Measurements from ENCODE around the gene CTDP1.

DNA sequence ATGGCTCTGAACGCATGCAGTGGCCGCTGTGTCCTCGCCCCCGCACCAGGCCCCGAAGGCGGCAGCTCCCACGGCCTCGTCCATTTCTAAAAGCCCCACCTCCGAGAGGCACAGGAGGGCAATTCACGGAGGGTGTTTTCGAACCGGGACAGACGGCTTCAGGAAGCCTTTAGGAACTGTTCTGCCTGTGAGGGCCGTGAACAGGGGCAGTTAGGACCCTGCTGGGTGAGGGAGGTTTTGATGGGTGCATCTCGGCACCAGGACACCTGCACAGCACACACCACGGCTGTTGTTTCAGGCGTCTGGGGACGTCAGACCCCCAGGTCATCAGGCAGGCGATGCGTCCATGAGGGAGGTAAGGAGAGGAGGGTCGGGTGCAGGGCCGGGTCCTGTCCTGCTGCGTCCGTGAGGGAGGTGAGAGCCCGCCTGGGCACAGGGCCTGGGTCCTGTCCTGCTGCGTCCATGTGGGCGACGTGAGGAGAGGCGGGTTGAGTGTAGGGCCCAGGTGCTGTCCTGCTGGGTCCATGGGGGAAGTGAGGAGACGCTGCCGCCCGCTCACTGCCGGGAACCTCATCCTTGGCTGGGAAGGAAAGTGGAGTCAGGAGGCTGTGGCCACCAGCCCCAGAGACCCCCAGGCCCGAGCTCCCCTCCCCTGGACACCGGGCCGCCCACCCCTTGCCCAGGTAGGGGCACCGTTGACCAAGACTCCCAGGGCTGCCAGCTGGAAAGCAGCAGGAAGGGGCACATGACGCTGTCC, 92.7 kb downstream of the CTDP1 start:
- TF ChIP-seq, protein P1, sequence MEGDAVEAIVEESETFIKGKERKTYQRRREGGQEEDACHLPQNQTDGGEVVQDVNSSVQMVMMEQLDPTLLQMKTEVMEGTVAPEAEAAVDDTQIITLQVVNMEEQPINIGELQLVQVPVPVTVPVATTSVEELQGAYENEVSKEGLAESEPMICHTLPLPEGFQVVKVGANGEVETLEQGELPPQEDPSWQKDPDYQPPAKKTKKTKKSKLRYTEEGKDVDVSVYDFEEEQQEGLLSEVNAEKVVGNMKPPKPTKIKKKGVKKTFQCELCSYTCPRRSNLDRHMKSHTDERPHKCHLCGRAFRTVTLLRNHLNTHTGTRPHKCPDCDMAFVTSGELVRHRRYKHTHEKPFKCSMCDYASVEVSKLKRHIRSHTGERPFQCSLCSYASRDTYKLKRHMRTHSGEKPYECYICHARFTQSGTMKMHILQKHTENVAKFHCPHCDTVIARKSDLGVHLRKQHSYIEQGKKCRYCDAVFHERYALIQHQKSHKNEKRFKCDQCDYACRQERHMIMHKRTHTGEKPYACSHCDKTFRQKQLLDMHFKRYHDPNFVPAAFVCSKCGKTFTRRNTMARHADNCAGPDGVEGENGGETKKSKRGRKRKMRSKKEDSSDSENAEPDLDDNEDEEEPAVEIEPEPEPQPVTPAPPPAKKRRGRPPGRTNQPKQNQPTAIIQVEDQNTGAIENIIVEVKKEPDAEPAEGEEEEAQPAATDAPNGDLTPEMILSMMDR (IDR thresholded peaks at IDR 0.05) = no peak
- TF ChIP-seq POLR2A (IDR thresholded peaks at IDR 0.05) = no peak

Data from body of pancreas (tissue), 4 donors.